ENCODE measurements around the gene PRKCH. TPM values are rescaled to one million over a fixed set of nuclear protein-coding genes. Genes with fewer than 3 reads are reported as not detected.

Gene PRKCH
- total and polyA plus RNA-seq, 10 of the 15 experiments (the other 5 are each of a cell fraction or from before 2014, with no cell fraction given): 10.7 to 140 (median 33.2) TPM

- no peak for TF ChIP-seq ZBTB40 (IDR thresholded peaks at IDR 0.05; ENCODE audit: borderline replicate concordance)
- TF ChIP-seq YY1 (IDR thresholded peaks at IDR 0.05; ENCODE audit: low read depth, low read length): no peak
- no peak for TF ChIP-seq BHLHE40 (IDR thresholded peaks at IDR 0.05; ENCODE audit: borderline replicate concordance in 1 of 2, low read depth in 2 of 2, low read length in 1 of 2)
- no peak for TF ChIP-seq PML (IDR thresholded peaks at IDR 0.05; ENCODE audit: low read length)
- TF ChIP-seq RBBP5 (conservative IDR thresholded peaks at IDR 0.05): no peak
- no peak overlapping the region for H3K9ac ChIP-seq (ENCODE audit: control insufficient read depth, insufficient read depth, low read length)
- DNase-seq (ENCODE audit: low read depth, low spot score) (no peak), ATAC-seq (no peak), FAIRE-seq (no peak)
- ChIA-PET POLR2A (no interaction called here), CTCF (interaction anchor here (1.5 kb wide), 1 partner anchor 13 kb away, joined by 5 read pairs; no protein-coding TSS in a partner anchor), RAD21 (ENCODE audit: unreplicated experiment) (interaction anchor here (2.9 kb wide), 1 partner anchor 11 kb away, joined by 13 read pairs; no protein-coding TSS in a partner anchor), SMC1A (ENCODE audit: uncharacterized antibody, unreplicated experiment) (interaction anchor here (0.7 to 1.0 kb wide), 5 partner anchors 9 to 204 kb away, joined by 3 to 4 read pairs (median 3); no protein-coding TSS in a partner anchor)
- intact Hi-C loops (cut with micrococcal nuclease; ENCODE audit: unreplicated experiment) (no loop called here), in situ Hi-C loops (cut with MboI) (no loop called here)
- no peak overlapping the region for H3K4me3 ChIP-seq
- H3K4me2 ChIP-seq (ENCODE audit: control insufficient read depth, insufficient read depth): no peak overlapping the region
- H3K79me2 ChIP-seq (ENCODE audit: control insufficient read depth, insufficient read depth, low read length): no peaks in the 10 kb centered on the region
- H2AFZ ChIP-seq (ENCODE audit: control insufficient read depth, low read depth, low read length): no peak overlapping the region
- peaks cover 15 to 27% of the 10 kb centered on the region in 2 experiments for H3K36me3 ChIP-seq (ENCODE audit: control insufficient read depth in 2 of 2, insufficient read depth in 2 of 2, low read length in 1 of 2)
- BruUV-seq (replicated peaks): no TSS peak
- no peaks in the 10 kb centered on the region for H3K4me1 ChIP-seq (ENCODE audit: control insufficient read depth, insufficient read depth, low read length)
- no peaks in the 10 kb centered on the region for H3K9me3 ChIP-seq (replicated peaks; ENCODE audit: control insufficient read depth, insufficient read depth, low read length)
- H4K20me1 ChIP-seq (ENCODE audit: control insufficient read depth, insufficient read depth): no peaks in the 10 kb centered on the region
- WGBS (ENCODE audit: insufficient coverage, insufficient replicate concordance, low lambda C conversion rate, missing lambda C conversion rate): 94% methylated on average over 1 of the region's 1 CpG
- H3K27ac ChIP-seq (ENCODE audit: control insufficient read depth, insufficient read depth): no peak overlapping the region
- H3K27me3 ChIP-seq (replicated peaks in 1 of 2; ENCODE audit: control insufficient read depth in 2 of 2, insufficient read depth in 2 of 2, low read length in 1 of 2): no peaks in the 10 kb centered on the region
Measured at GRCh38 chr14:61535032-61535431, 213.7 kb downstream of the PRKCH start.

Measured in GM12878 (cell line).